Measurements from ENCODE around the gene TULP3.
"Not testable (repeated sequence)": the region's sequence is repeated elsewhere in the genome, so short reads cannot be mapped to it uniquely, and the experiment has no call there.

Gene TULP3

DNA sequence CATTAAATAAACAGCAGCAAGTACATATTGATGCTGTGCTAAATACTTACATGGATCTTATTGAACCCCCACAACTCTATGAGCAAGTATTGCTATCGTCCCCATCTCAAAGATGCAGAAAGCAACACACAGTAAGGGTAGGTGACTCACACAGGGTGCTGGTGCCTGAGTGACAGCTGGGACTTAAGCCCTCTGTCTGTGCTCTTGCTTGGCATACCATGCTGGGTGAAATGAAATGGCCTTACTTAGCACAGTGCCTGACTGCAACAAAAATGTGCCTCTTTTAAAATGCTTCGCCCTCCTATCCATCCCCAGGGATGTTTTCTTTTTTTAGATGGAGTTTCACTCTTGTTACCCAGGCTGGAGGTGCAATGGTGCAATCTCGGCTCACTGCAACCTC, 34.6 kb upstream of the TULP3 start:
- no peak overlapping the region for H3K4me3 ChIP-seq (ENCODE audit: low read length in 2 of 2)
- peaks cover 7 to 19% of the 10 kb centered on the region in 2 donors for H3K4me1 ChIP-seq (ENCODE audit: control insufficient read depth in 2 of 2, insufficient read depth in 2 of 2, low read length in 2 of 2)
- no peaks in the 10 kb centered on the region for H3K9me3 ChIP-seq (ENCODE audit: control insufficient read depth in 2 of 2, low read length in 2 of 2)
- H3K9ac ChIP-seq (ENCODE audit: low read depth in 1 of 2, low read length in 2 of 2), result no peak overlapping the region
- H3K36me3 ChIP-seq (ENCODE audit: control insufficient read depth in 2 of 2, insufficient read depth in 2 of 2, low read length in 2 of 2), result peaks cover 2 to 11% of the 10 kb centered on the region in 2 donors
- H3K27ac ChIP-seq (ENCODE audit: low read depth in 2 of 2, low read length in 2 of 2), result no peak overlapping the region
- no peaks in the 10 kb centered on the region for H3K27me3 ChIP-seq (ENCODE audit: control insufficient read depth in 2 of 2, insufficient read depth in 2 of 2, low read length in 2 of 2)

DNA sequence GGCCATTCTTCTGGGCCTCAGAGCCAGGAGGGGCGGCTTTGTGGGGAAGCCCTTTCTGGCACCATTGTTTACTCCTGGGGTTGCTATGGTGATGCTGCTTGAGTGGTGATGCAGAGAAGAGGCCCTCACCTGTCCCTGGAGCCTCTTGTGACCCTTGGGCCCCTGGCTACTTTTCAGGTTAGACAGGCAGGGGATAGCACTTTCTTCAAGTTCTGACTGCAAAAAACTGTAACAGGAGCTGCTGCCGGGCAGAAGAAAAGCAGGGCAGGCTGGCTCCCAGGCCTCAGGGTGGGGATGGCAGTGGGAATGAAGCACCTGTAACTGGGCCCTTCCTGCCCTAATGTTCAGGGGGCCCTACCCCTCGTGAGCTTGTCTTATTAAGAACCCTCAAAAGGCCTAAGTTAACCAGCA, 33.7 kb upstream of the TULP3 start, which contains the start of gene TEX52:
TSS of gene TEX52 (minus strand) at position 19 of the 411 bp plus-strand sequence. CDS start at position 6, 13 bp downstream.
- H3K9ac ChIP-seq (ENCODE audit: low read depth in 1 of 2, low read length in 2 of 2), result no peak within 1 kb of the TSS
- H3K9me3 ChIP-seq (ENCODE audit: control insufficient read depth in 2 of 2, low read length in 2 of 2), result no peaks in the 10 kb centered on the region
- H3K27me3 ChIP-seq (ENCODE audit: control insufficient read depth in 2 of 2, insufficient read depth in 2 of 2, low read length in 2 of 2), result no peaks in the 10 kb centered on the region
- peaks cover 2 to 11% of the 10 kb centered on the region in 2 donors for H3K36me3 ChIP-seq (ENCODE audit: control insufficient read depth in 2 of 2, insufficient read depth in 2 of 2, low read length in 2 of 2)
- H3K27ac ChIP-seq (ENCODE audit: low read depth in 2 of 2, low read length in 2 of 2), result no peak within 1 kb of the TSS
- peaks cover 7 to 19% of the 10 kb centered on the region in 2 donors for H3K4me1 ChIP-seq (ENCODE audit: control insufficient read depth in 2 of 2, insufficient read depth in 2 of 2, low read length in 2 of 2)
- no peak within 1 kb of the TSS for H3K4me3 ChIP-seq (ENCODE audit: low read length in 2 of 2)

DNA sequence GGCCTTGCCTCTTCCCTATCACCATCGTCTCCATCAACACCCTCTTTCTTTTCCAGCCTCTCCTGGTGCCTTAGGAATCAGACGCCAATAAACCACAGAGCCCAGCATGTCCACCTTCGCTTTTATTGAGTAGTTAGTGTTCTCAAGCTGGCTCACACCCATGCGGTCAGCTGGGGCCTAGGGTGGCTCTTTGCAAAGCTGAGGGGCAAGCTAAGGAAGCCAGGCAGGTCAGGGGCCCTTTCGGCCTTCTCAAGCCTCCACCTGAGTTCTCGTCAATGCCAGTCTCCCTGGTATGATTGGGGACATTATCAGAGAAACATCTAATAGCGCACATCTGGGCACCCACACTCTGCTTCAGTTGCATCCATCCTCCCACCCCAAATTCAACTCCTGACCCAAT, 33.1 kb upstream of the TULP3 start:
- peaks cover 2 to 11% of the 10 kb centered on the region in 2 donors for H3K36me3 ChIP-seq (ENCODE audit: control insufficient read depth in 2 of 2, insufficient read depth in 2 of 2, low read length in 2 of 2)
- no peak overlapping the region for H3K9ac ChIP-seq (ENCODE audit: low read depth in 1 of 2, low read length in 2 of 2)
- H3K4me1 ChIP-seq (ENCODE audit: control insufficient read depth in 2 of 2, insufficient read depth in 2 of 2, low read length in 2 of 2), result peaks cover 7 to 19% of the 10 kb centered on the region in 2 donors
- no peaks in the 10 kb centered on the region for H3K9me3 ChIP-seq (ENCODE audit: control insufficient read depth in 2 of 2, low read length in 2 of 2)
- no peak overlapping the region for H3K4me3 ChIP-seq (ENCODE audit: low read length in 2 of 2)
- H3K27ac ChIP-seq (ENCODE audit: low read depth in 2 of 2, low read length in 2 of 2), result no peak overlapping the region
- no peaks in the 10 kb centered on the region for H3K27me3 ChIP-seq (ENCODE audit: control insufficient read depth in 2 of 2, insufficient read depth in 2 of 2, low read length in 2 of 2)

DNA sequence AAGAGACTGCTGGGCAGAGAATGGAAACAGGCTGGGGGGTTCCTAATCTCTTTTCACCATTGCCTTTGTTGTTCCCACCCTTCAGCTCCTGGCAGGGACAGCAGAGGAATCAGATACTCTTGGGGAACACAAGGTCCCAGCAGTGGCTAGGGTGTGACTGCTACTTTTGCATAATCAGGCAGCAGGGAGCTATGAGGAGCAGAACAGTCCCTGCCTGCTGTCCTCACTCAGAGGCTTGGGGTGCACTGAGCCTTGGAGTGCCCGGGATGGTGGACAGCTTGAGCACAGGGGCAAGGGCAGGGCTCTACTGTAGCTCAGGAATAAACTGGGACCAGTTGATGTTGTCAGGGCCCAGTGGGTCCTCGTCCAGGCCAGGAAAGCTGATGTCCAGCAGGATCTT, 32.4 kb upstream of the TULP3 start:
- Histone ChIP-seq H3K4me3 (ENCODE audit: low read length in 2 of 2) (no peak overlapping the region), H3K9ac (ENCODE audit: low read depth in 1 of 2, low read length in 2 of 2) (no peak overlapping the region), H3K36me3 (ENCODE audit: control insufficient read depth in 2 of 2, insufficient read depth in 2 of 2, low read length in 2 of 2) (peaks cover 2 to 11% of the 10 kb centered on the region in 2 donors), H3K9me3 (ENCODE audit: control insufficient read depth in 2 of 2, low read length in 2 of 2) (no peaks in the 10 kb centered on the region), H3K27ac (ENCODE audit: low read depth in 2 of 2, low read length in 2 of 2) (no peak overlapping the region), H3K27me3 (ENCODE audit: control insufficient read depth in 2 of 2, insufficient read depth in 2 of 2, low read length in 2 of 2) (no peaks in the 10 kb centered on the region), H3K4me1 (ENCODE audit: control insufficient read depth in 2 of 2, insufficient read depth in 2 of 2, low read length in 2 of 2) (peaks cover 7 to 19% of the 10 kb centered on the region in 2 donors)

DNA sequence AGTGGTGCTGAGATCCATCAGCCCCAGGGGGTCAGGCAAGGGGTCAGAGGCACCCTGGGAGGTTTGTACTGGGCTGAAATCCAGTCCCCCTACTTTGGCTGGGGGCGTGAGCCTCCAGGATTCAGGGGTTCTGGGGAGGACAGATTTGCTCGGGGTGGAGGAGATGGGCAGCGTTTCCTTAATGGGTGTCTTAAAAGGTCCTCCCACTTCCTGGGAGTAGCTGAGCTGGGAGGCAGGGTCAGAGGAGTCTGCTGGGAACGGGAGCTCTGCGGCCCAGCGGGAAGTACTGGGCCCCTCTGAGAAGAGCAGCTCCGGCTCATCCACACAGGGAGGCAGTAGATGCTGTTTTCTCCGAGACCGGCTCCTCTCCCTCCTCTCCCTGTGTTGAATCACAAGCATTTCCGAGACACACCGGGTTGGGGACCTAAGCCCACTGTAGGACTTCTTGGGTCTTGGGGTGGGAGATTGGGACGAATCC, 31.7 kb upstream of the TULP3 start:
- Histone ChIP-seq H3K27me3 (ENCODE audit: control insufficient read depth in 2 of 2, insufficient read depth in 2 of 2, low read length in 2 of 2) (no peaks in the 10 kb centered on the region), H3K9ac (ENCODE audit: low read depth in 1 of 2, low read length in 2 of 2) (no peak overlapping the region)

DNA sequence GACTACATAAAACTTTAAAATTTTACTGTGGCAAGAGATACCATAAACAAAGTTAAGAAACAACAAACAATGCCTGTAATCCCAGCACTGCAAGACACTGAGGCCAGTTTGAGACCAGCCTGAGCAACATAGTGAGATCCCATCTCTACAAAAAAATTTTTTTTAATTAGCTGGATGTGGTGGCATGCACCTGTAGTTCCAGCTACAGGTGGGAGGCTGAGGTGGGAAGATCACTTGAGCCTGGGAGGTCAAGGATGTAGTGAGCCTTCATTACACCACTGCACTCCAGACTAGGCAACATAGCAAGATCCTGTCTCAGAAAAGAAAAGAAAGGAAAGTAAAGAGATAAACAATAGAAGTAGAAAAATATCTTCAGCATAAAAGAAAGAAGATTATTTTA, 30.5 kb upstream of the TULP3 start:
- peaks cover 0 to 6% of the 10 kb centered on the region in 2 donors for H3K4me1 ChIP-seq (ENCODE audit: control insufficient read depth in 2 of 2, insufficient read depth in 2 of 2, low read length in 2 of 2)
- no peak overlapping the region for H3K4me3 ChIP-seq (ENCODE audit: low read length in 2 of 2)
- H3K27ac ChIP-seq (ENCODE audit: low read depth in 2 of 2, low read length in 2 of 2), result no peak overlapping the region
- H3K27me3 ChIP-seq (ENCODE audit: control insufficient read depth in 2 of 2, insufficient read depth in 2 of 2, low read length in 2 of 2), result no peaks in the 10 kb centered on the region
- H3K9ac ChIP-seq (ENCODE audit: low read depth in 1 of 2, low read length in 2 of 2), result no peak overlapping the region
- peaks cover 2 to 11% of the 10 kb centered on the region in 2 donors for H3K36me3 ChIP-seq (ENCODE audit: control insufficient read depth in 2 of 2, insufficient read depth in 2 of 2, low read length in 2 of 2)
- H3K9me3 ChIP-seq (ENCODE audit: control insufficient read depth in 2 of 2, low read length in 2 of 2), result no peaks in the 10 kb centered on the region

More for the DNA sequence above, 31.7 kb upstream of the TULP3 start:
- peaks cover 7 to 16% of the 10 kb centered on the region in 2 donors for H3K4me1 ChIP-seq (ENCODE audit: control insufficient read depth in 2 of 2, insufficient read depth in 2 of 2, low read length in 2 of 2)
- H3K36me3 ChIP-seq (ENCODE audit: control insufficient read depth in 2 of 2, insufficient read depth in 2 of 2, low read length in 2 of 2), result peaks cover 2 to 11% of the 10 kb centered on the region in 2 donors
- H3K4me3 ChIP-seq (ENCODE audit: low read length in 2 of 2), result no peak overlapping the region
- H3K27ac ChIP-seq (ENCODE audit: low read depth in 2 of 2, low read length in 2 of 2), result no peak overlapping the region
- H3K9me3 ChIP-seq (ENCODE audit: control insufficient read depth in 2 of 2, low read length in 2 of 2), result no peaks in the 10 kb centered on the region

DNA sequence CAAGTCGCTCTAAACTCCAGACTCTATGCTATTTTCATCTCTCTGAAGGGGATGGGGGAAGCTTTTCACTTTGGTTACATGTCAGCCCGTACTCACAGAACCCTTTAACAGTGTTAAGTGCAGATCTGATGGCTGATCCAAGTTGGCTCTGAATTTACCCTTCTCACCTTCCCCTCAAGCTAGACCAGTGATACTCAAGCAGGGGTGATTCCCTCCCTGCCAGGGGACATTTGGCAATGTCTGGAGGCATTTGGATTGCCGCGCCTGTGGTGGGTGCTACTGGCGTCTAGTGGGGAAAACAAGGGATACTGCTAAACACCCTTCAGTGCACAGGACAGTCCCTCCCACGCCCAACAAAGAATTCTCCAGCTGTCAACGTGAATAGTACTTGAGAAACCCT, 27.8 kb upstream of the TULP3 start:
- Histone ChIP-seq H3K36me3 (ENCODE audit: control insufficient read depth in 2 of 2, insufficient read depth in 2 of 2, low read length in 2 of 2) (peaks cover 2 to 6% of the 10 kb centered on the region in 2 donors), H3K9me3 (ENCODE audit: control insufficient read depth in 2 of 2, low read length in 2 of 2) (no peaks in the 10 kb centered on the region), H3K27me3 (ENCODE audit: control insufficient read depth in 2 of 2, insufficient read depth in 2 of 2, low read length in 2 of 2) (no peaks in the 10 kb centered on the region), H3K27ac (ENCODE audit: low read depth in 2 of 2, low read length in 2 of 2) (no peak overlapping the region), H3K4me1 (ENCODE audit: control insufficient read depth in 2 of 2, insufficient read depth in 2 of 2, low read length in 2 of 2) (no peaks in the 10 kb centered on the region), H3K9ac (ENCODE audit: low read depth in 1 of 2, low read length in 2 of 2) (no peak overlapping the region), H3K4me3 (ENCODE audit: low read length in 2 of 2) (no peak overlapping the region)

DNA sequence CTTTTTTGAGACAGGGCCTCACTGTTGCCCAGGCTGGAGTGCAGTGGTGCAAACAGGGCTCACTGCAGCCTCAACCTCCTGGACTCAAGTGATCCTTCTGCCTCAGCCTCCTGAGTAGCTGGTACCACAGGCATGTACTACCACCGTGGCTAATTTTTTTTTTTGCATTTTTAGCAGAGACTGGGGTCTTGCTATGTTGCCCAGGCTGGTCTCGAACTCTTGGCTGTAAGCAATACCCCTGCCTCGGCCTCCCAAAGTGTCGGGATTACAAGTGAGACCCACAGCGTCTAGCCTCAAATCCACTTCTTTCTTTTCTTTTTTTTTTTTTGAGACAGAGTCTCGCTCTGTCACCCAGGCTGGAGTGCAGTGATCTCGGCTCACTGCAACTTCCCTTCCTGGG, 27.3 kb upstream of the TULP3 start:
- H3K36me3 ChIP-seq (ENCODE audit: control insufficient read depth in 2 of 2, insufficient read depth in 2 of 2, low read length in 2 of 2); H3K27me3 ChIP-seq (ENCODE audit: control insufficient read depth in 2 of 2, insufficient read depth in 2 of 2, low read length in 2 of 2); H3K9ac ChIP-seq (ENCODE audit: low read depth in 1 of 2, low read length in 2 of 2); H3K4me3 ChIP-seq (ENCODE audit: low read length in 2 of 2); H3K4me1 ChIP-seq (ENCODE audit: control insufficient read depth in 2 of 2, insufficient read depth in 2 of 2, low read length in 2 of 2); H3K27ac ChIP-seq (ENCODE audit: low read depth in 2 of 2, low read length in 2 of 2); H3K9me3 ChIP-seq (ENCODE audit: control insufficient read depth in 2 of 2, low read length in 2 of 2): not testable (repeated sequence)

DNA sequence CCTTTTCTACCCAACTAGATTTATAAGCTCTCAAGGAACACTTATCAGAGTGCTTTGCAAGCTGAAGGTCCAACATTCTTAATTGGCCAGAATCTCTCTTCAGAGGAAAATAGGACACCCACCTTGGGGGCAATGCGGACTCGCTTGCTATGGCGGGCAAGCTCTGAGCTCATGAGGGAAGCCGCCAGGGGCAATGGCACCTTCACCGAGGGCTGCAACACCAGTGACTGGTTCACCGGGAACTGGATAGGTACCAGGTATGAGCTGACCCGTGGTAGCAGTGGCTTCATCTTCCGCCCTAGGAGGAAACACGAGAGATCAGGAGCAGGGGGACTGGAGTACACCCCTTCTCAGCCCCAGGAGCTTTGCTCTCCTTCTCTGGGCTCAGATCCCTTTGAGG, 26.5 kb upstream of the TULP3 start:
- no peak overlapping the region for H3K4me3 ChIP-seq (ENCODE audit: low read length in 2 of 2)
- H3K27me3 ChIP-seq (ENCODE audit: control insufficient read depth in 2 of 2, insufficient read depth in 2 of 2, low read length in 2 of 2), result no peaks in the 10 kb centered on the region
- no peaks in the 10 kb centered on the region for H3K9me3 ChIP-seq (ENCODE audit: control insufficient read depth in 2 of 2, low read length in 2 of 2)
- H3K9ac ChIP-seq (ENCODE audit: low read depth in 1 of 2, low read length in 2 of 2), result no peak overlapping the region
- peaks cover 0 to 2% of the 10 kb centered on the region in 2 donors for H3K36me3 ChIP-seq (ENCODE audit: control insufficient read depth in 2 of 2, insufficient read depth in 2 of 2, low read length in 2 of 2)
- no peak overlapping the region for H3K27ac ChIP-seq (ENCODE audit: low read depth in 2 of 2, low read length in 2 of 2)
- no peaks in the 10 kb centered on the region for H3K4me1 ChIP-seq (ENCODE audit: control insufficient read depth in 2 of 2, insufficient read depth in 2 of 2, low read length in 2 of 2)

DNA sequence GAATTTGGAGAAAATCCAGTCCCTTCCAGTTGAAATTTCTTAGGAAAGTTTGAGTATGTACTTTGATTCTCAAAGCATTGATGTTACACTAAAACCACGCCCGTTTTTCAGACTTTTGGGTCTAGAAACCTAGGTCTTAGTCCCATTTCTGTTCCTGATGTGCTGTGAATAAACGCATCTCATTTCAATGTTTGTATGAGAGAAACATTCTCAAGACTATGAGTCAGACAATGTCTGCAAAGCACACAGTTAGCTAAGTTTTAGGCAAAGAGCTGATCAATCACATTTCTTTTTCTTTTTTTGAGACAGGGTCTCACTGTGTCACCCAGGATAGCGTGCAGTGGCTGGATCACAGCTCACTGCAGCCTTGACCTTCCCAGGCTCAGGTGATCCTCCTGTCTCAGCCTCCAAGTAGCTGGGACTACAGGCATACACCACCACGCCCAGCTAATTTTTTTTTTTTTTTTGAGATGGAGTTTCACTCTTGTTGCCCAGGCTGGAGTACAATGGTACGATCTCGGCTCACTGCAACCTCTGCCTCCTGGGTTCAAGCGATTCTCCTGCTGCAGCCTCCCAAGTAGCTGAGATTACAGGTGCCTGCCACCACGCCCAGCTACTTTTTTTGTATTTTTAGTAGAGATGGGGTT, 21.6 kb upstream of the TULP3 start:
- not testable (repeated sequence) for H3K27me3 ChIP-seq (ENCODE audit: control insufficient read depth in 2 of 2, insufficient read depth in 2 of 2, low read length in 2 of 2); H3K4me3 ChIP-seq (ENCODE audit: low read length in 2 of 2); H3K36me3 ChIP-seq (ENCODE audit: control insufficient read depth in 2 of 2, insufficient read depth in 2 of 2, low read length in 2 of 2); H3K9ac ChIP-seq (ENCODE audit: low read depth in 1 of 2, low read length in 2 of 2); H3K9me3 ChIP-seq (ENCODE audit: control insufficient read depth in 2 of 2, low read length in 2 of 2); H3K27ac ChIP-seq (ENCODE audit: low read depth in 2 of 2, low read length in 2 of 2); H3K4me1 ChIP-seq (ENCODE audit: control insufficient read depth in 2 of 2, insufficient read depth in 2 of 2, low read length in 2 of 2)
